ENCODE data around the gene NUDT19.

DNA sequence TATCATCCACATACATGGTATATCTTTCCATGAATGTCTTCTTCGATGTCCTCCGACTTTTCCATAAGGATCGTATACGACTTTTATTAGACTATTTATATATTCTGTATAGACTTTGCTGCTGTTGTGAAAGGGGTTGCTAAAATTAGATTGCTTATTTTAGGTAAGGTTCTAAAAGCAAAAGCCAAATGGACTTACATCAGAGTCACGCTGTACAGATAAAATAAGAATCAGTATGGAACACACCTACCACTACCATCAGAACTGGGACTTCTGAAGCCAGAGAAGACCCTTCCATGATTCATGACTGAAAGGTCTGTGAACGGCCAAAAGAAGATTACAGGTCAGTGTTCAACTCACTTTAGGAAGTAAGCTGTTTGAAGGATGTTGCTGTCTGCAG lies 25.5 kb upstream of the NUDT19 start:
- TF ChIP-seq, protein P1, sequence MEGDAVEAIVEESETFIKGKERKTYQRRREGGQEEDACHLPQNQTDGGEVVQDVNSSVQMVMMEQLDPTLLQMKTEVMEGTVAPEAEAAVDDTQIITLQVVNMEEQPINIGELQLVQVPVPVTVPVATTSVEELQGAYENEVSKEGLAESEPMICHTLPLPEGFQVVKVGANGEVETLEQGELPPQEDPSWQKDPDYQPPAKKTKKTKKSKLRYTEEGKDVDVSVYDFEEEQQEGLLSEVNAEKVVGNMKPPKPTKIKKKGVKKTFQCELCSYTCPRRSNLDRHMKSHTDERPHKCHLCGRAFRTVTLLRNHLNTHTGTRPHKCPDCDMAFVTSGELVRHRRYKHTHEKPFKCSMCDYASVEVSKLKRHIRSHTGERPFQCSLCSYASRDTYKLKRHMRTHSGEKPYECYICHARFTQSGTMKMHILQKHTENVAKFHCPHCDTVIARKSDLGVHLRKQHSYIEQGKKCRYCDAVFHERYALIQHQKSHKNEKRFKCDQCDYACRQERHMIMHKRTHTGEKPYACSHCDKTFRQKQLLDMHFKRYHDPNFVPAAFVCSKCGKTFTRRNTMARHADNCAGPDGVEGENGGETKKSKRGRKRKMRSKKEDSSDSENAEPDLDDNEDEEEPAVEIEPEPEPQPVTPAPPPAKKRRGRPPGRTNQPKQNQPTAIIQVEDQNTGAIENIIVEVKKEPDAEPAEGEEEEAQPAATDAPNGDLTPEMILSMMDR (IDR thresholded peaks at IDR 0.05; ENCODE audit: low read length), result no peak
- no peak for TF ChIP-seq EZH2 (IDR thresholded peaks at IDR 0.05; ENCODE audit: borderline replicate concordance, low read length)

Measured in OCI-LY1 (cell line).